GM23338 (cell line): Measurements from ENCODE around the gene GNAI2. TPM values are rescaled to one million over a fixed set of nuclear protein-coding genes. Genes with fewer than 3 reads are reported as not detected.

Source experiments
- ATAC-seq: fragments of 200-7000 bp; cut with Tn5 transposase; 3 replicates; pipeline ENCODE4 v1.9.1; 2020
- DNase-seq: peaks from one replicate; pipeline ENCODE4 v3.0.0-alpha.2; 2015; ENCODE audit warnings: low spot score
- H2AFZ ChIP-seq: fragments of 200-600 bp; sonication (generic); 2 replicates; pipeline ENCODE4 v1.8.0; 2016; ENCODE audit warnings: antibody characterized with exemption, mild to moderate bottlenecking, moderate library complexity
- H3F3A ChIP-seq: fragments of 200-600 bp; sonication (generic); replicated peaks from 2 replicates; pipeline ENCODE4 v1.8.0; 2017; ENCODE audit warnings: antibody characterized with exemption, mixed run types, low read depth
- H3K27ac ChIP-seq: fragments of 200-600 bp; sonication (generic); 2 replicates; pipeline ENCODE4 v1.6.1; 2016; ENCODE audit warnings: low read depth
- H3K27me3 ChIP-seq: fragments of 200-600 bp; sonication (generic); 2 replicates; pipeline ENCODE4 v1.8.0; 2016; ENCODE audit warnings: mild to moderate bottlenecking, mixed run types, moderate library complexity; ENCODE audit not compliant: insufficient read depth
- H3K36me3 ChIP-seq: fragments of 200-600 bp; sonication (generic); 2 replicates; pipeline ENCODE4 v1.8.0; 2016; ENCODE audit warnings: mild to moderate bottlenecking; ENCODE audit not compliant: insufficient read depth
- H3K4me1 ChIP-seq: fragments of 200-600 bp; sonication (generic); 2 replicates; pipeline ENCODE4 v1.8.0; 2016; ENCODE audit warnings: mild to moderate bottlenecking, moderate library complexity; ENCODE audit not compliant: insufficient read depth
- H3K4me2 ChIP-seq: fragments of 200-600 bp; sonication (generic); 2 replicates; pipeline ENCODE4 v1.7.1; 2017; ENCODE audit warnings: mixed run types
- H3K4me3 ChIP-seq: fragments of 200-600 bp; sonication (generic); 2 replicates; pipeline ENCODE4 v1.6.1; 2016; ENCODE audit warnings: mixed run types
- H3K79me2 ChIP-seq: fragments of 200-600 bp; sonication (generic); replicated peaks from 2 replicates; pipeline ENCODE4 v1.8.0; 2017; ENCODE audit warnings: mild to moderate bottlenecking; ENCODE audit not compliant: insufficient read depth
- H3K9me2 ChIP-seq: fragments of 200-600 bp; sonication (generic); 2 replicates; pipeline ENCODE4 v1.8.0; 2017; ENCODE audit not compliant: insufficient read depth
- H4K20me1 ChIP-seq: fragments of 200-600 bp; sonication (generic); replicated peaks from 2 replicates; pipeline ENCODE4 v1.8.0; 2017; ENCODE audit warnings: mild to moderate bottlenecking; ENCODE audit not compliant: insufficient read depth
- H3K27ac Mint-ChIP-seq: 2 replicates; pipeline ENCODE4 v1.8.0; 2020; ENCODE audit warnings: inconsistent platforms, mild to moderate bottlenecking, moderate library complexity, mixed read lengths
- H3K27me3 Mint-ChIP-seq: 3 replicates; pipeline ENCODE4 v1.8.0; 2022; ENCODE audit warnings: low read depth, mild to moderate bottlenecking, moderate library complexity, mixed read lengths, inconsistent platforms; ENCODE audit not compliant: insufficient read depth, poor library complexity
- H3K36me3 Mint-ChIP-seq: 3 replicates; pipeline ENCODE4 v1.8.0; 2021; ENCODE audit warnings: low read depth, mild to moderate bottlenecking, inconsistent platforms, moderate library complexity, mixed read lengths
- H3K4me1 Mint-ChIP-seq: 3 replicates; pipeline ENCODE4 v1.8.0; 2020; ENCODE audit warnings: mild to moderate bottlenecking, inconsistent platforms, mixed read lengths
- H3K4me3 Mint-ChIP-seq: 3 replicates; pipeline ENCODE4 v1.8.0; 2021; ENCODE audit warnings: moderate library complexity, mild to moderate bottlenecking, inconsistent platforms, mixed read lengths
- H3K9me3 Mint-ChIP-seq: 3 replicates; pipeline ENCODE4 v1.8.0; 2020; ENCODE audit warnings: moderate library complexity, mild to moderate bottlenecking, inconsistent platforms, mixed read lengths
- CTCF ChIP-seq, 2 experiments: fragments of 200-600 bp in 1 of 2; sonication (generic) in 1 of 2; conservative IDR thresholded peaks; 2 replicates each; pipeline versions ENCODE4 v1.5.1 to v1.6.1; 2016 to 2017; ENCODE audit warnings: antibody characterized with exemption in 2 of 2, low read depth in 2 of 2, mild to moderate bottlenecking in 2 of 2, moderate library complexity in 1 of 2
- ETS1 ChIP-seq: IDR thresholded peaks from 2 replicates; pipeline ENCODE4 v1.6.1; 2016; ENCODE audit warnings: antibody characterized with exemption
- EZH2 ChIP-seq: fragments of 200-600 bp; sonication (generic); IDR thresholded peaks from one replicate; pipeline ENCODE4 v1.8.0; 2017; ENCODE audit warnings: antibody characterized with exemption, mild to moderate bottlenecking, low read depth; ENCODE audit not compliant: unreplicated experiment
- EZH2phosphoT487 ChIP-seq: fragments of 200-600 bp; sonication (generic); IDR thresholded peaks from one replicate; pipeline ENCODE4 v1.8.1; 2018; ENCODE audit warnings: antibody characterized with exemption; ENCODE audit not compliant: unreplicated experiment
- JUNB ChIP-seq: IDR thresholded peaks from one replicate; pipeline ENCODE4 v1.6.1; 2016; ENCODE audit warnings: antibody characterized with exemption; ENCODE audit not compliant: unreplicated experiment
- POLR2AphosphoS5 ChIP-seq: IDR thresholded peaks from 2 replicates; pipeline ENCODE4 v1.6.1; 2016; ENCODE audit warnings: antibody characterized with exemption, low read depth
- REST ChIP-seq: IDR thresholded peaks from one replicate; pipeline ENCODE4 v1.6.1; 2018; ENCODE audit warnings: antibody characterized with exemption; ENCODE audit not compliant: unreplicated experiment
- STAT1 ChIP-seq: IDR thresholded peaks from one replicate; pipeline ENCODE4 v1.6.1; 2016; ENCODE audit warnings: antibody characterized with exemption; ENCODE audit not compliant: unreplicated experiment
- ZNF114 ChIP-seq: fragments of 250-450 bp; sonication (Bioruptor Pico); IDR thresholded peaks from 2 replicates; pipeline ENCODE4 v1.5.0; 2020; ENCODE audit warnings: mild to moderate bottlenecking, moderate library complexity
- ZNF331 ChIP-seq: fragments of 250-450 bp; sonication (Bioruptor Pico); IDR thresholded peaks from 2 replicates; pipeline ENCODE4 v1.5.0; 2020; ENCODE audit warnings: low read depth, mild to moderate bottlenecking, moderate library complexity
- polyA plus RNA-seq: library from polyadenylated mRNA; unstranded; fragments of >200 nt; fragmentation: Nextera tagmentation; extraction: Ambion mirVana; gene quantifications from 2 replicates; pipeline ENCODE4 v1.2.1, GENCODE V29; 2016
- total RNA-seq: library from RNA; depleted of rRNA; stranded (reverse); fragments of >200 nt; shearing (Covaris generic); gene quantifications from 2 replicates; pipeline ENCODE4 v1.2.3, GENCODE V29; 2014
- TF ChIP-seq, protein P1 (sequence below): fragments of 250-450 bp; sonication (Bioruptor Pico); IDR thresholded peaks from 2 replicates; pipeline ENCODE4 v1.5.0; 2020; ENCODE audit warnings: mild to moderate bottlenecking, moderate library complexity

GNAI2 gene
- total and polyA plus RNA-seq, 2 experiments from 2014 or later, result 138 to 153 TPM

- no peaks in the 10 kb centered on the region; the same call in 1 of the 3 replicates for H3K4me1 Mint-ChIP-seq
- no peak overlapping the region for H2AFZ ChIP-seq
These were observed 15.0 kb upstream of the GNAI2 start for GRCh38 chr3:50221051-50221410.

More at GRCh38 chr3:50221051-50221410, 15.0 kb upstream of the GNAI2 start:
- 0 out of 2 replicates have a peak, but pooled peaks cover 10% of the 10 kb centered on the region for H3F3A ChIP-seq
- no peak overlapping the region for H3K4me3 ChIP-seq
- H3K79me2 ChIP-seq, result no peaks in the 10 kb centered on the region
- DNase-seq (no peak), ATAC-seq (no peak)
- TF ChIP-seq EZH2phosphoT487 (no peak), ETS1 (no peak), ZNF331 (no peak), JUNB (no peak), REST (no peak), EZH2 (no peak), STAT1 (no peak), CTCF (conservative IDR thresholded peaks at IDR 0.05; ENCODE audit: low read depth in 2 of 2) (no peak), ZNF114 (no peak), POLR2AphosphoS5 (no peak)
- TF ChIP-seq, protein P1, sequence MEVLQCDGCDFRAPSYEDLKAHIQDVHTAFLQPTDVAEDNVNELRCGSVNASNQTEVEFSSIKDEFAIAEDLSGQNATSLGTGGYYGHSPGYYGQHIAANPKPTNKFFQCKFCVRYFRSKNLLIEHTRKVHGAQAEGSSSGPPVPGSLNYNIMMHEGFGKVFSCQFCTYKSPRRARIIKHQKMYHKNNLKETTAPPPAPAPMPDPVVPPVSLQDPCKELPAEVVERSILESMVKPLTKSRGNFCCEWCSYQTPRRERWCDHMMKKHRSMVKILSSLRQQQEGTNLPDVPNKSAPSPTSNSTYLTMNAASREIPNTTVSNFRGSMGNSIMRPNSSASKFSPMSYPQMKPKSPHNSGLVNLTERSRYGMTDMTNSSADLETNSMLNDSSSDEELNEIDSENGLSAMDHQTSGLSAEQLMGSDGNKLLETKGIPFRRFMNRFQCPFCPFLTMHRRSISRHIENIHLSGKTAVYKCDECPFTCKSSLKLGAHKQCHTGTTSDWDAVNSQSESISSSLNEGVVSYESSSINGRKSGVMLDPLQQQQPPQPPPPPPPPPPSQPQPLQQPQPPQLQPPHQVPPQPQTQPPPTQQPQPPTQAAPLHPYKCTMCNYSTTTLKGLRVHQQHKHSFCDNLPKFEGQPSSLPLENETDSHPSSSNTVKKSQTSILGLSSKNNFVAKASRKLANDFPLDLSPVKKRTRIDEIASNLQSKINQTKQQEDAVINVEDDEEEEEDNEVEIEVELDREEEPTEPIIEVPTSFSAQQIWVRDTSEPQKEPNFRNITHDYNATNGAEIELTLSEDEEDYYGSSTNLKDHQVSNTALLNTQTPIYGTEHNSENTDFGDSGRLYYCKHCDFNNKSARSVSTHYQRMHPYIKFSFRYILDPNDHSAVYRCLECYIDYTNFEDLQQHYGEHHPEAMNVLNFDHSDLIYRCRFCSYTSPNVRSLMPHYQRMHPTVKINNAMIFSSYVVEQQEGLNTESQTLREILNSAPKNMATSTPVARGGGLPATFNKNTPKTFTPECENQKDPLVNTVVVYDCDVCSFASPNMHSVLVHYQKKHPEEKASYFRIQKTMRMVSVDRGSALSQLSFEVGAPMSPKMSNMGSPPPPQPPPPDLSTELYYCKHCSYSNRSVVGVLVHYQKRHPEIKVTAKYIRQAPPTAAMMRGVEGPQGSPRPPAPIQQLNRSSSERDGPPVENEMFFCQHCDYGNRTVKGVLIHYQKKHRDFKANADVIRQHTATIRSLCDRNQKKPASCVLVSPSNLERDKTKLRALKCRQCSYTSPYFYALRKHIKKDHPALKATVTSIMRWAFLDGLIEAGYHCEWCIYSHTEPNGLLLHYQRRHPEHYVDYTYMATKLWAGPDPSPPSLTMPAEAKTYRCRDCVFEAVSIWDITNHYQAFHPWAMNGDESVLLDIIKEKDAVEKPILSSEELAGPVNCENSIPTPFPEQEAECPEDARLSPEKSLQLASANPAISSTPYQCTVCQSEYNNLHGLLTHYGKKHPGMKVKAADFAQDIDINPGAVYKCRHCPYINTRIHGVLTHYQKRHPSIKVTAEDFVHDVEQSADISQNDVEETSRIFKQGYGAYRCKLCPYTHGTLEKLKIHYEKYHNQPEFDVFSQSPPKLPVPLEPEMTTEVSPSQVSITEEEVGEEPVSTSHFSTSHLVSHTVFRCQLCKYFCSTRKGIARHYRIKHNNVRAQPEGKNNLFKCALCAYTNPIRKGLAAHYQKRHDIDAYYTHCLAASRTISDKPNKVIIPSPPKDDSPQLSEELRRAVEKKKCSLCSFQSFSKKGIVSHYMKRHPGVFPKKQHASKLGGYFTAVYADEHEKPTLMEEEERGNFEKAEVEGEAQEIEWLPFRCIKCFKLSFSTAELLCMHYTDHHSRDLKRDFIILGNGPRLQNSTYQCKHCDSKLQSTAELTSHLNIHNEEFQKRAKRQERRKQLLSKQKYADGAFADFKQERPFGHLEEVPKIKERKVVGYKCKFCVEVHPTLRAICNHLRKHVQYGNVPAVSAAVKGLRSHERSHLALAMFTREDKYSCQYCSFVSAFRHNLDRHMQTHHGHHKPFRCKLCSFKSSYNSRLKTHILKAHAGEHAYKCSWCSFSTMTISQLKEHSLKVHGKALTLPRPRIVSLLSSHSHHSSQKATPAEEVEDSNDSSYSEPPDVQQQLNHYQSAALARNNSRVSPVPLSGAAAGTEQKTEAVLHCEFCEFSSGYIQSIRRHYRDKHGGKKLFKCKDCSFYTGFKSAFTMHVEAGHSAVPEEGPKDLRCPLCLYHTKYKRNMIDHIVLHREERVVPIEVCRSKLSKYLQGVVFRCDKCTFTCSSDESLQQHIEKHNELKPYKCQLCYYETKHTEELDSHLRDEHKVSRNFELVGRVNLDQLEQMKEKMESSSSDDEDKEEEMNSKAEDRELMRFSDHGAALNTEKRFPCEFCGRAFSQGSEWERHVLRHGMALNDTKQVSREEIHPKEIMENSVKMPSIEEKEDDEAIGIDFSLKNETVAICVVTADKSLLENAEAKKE (CRISPR knock-in tag), result no peak
- H3K9me2 ChIP-seq, result no peaks in the 10 kb centered on the region
- peaks cover 16% of the 10 kb centered on the region for H3K27me3 Mint-ChIP-seq
- H3K4me1 ChIP-seq, result no peaks in the 10 kb centered on the region
- no peaks in the 10 kb centered on the region for H3K9me3 Mint-ChIP-seq
- H3K4me2 ChIP-seq, result no peak overlapping the region
- H3K4me3 Mint-ChIP-seq, result no peak overlapping the region
- no peaks in the 10 kb centered on the region for H4K20me1 ChIP-seq
- H3K27me3 ChIP-seq, result no peaks in the 10 kb centered on the region
- H3K27ac ChIP-seq, result no peak overlapping the region
- no peaks in the 10 kb centered on the region for H3K36me3 ChIP-seq
- no peaks in the 10 kb centered on the region; the same call in 2 of the 3 replicates for H3K36me3 Mint-ChIP-seq
- H3K27ac Mint-ChIP-seq, result no peak overlapping the region
